HL-60 (cell line): ENCODE data around the gene GALR2.
"Not testable (repeated sequence)": the region's sequence is repeated elsewhere in the genome, so short reads cannot be mapped to it uniquely, and the experiment has no call there.

ENCODE experiments used
- GABPA ChIP-seq: IDR thresholded peaks from 2 replicates; pipeline ENCODE4 v1.6.1; 2012; ENCODE audit warnings: low read depth
- POLR2AphosphoS5 ChIP-seq: IDR thresholded peaks from 2 replicates; pipeline ENCODE4 v1.6.1; 2012; ENCODE audit warnings: low read depth
- TF ChIP-seq, protein P1 (sequence below): IDR thresholded peaks from one replicate; pipeline ENCODE4 v1.5.1; 2011; ENCODE audit warnings: low read length, control low read depth, inconsistent platforms; ENCODE audit not compliant: insufficient read depth
- TF ChIP-seq, protein P2 (sequence below): IDR thresholded peaks from 2 replicates; pipeline ENCODE4 v1.6.1; 2012; ENCODE audit warnings: low read depth; ENCODE audit not compliant: insufficient replicate concordance

- not testable (repeated sequence) for TF ChIP-seq POLR2AphosphoS5, GABPA
- TF ChIP-seq, protein P1, sequence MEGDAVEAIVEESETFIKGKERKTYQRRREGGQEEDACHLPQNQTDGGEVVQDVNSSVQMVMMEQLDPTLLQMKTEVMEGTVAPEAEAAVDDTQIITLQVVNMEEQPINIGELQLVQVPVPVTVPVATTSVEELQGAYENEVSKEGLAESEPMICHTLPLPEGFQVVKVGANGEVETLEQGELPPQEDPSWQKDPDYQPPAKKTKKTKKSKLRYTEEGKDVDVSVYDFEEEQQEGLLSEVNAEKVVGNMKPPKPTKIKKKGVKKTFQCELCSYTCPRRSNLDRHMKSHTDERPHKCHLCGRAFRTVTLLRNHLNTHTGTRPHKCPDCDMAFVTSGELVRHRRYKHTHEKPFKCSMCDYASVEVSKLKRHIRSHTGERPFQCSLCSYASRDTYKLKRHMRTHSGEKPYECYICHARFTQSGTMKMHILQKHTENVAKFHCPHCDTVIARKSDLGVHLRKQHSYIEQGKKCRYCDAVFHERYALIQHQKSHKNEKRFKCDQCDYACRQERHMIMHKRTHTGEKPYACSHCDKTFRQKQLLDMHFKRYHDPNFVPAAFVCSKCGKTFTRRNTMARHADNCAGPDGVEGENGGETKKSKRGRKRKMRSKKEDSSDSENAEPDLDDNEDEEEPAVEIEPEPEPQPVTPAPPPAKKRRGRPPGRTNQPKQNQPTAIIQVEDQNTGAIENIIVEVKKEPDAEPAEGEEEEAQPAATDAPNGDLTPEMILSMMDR, result not testable (repeated sequence)
- TF ChIP-seq, protein P2, sequence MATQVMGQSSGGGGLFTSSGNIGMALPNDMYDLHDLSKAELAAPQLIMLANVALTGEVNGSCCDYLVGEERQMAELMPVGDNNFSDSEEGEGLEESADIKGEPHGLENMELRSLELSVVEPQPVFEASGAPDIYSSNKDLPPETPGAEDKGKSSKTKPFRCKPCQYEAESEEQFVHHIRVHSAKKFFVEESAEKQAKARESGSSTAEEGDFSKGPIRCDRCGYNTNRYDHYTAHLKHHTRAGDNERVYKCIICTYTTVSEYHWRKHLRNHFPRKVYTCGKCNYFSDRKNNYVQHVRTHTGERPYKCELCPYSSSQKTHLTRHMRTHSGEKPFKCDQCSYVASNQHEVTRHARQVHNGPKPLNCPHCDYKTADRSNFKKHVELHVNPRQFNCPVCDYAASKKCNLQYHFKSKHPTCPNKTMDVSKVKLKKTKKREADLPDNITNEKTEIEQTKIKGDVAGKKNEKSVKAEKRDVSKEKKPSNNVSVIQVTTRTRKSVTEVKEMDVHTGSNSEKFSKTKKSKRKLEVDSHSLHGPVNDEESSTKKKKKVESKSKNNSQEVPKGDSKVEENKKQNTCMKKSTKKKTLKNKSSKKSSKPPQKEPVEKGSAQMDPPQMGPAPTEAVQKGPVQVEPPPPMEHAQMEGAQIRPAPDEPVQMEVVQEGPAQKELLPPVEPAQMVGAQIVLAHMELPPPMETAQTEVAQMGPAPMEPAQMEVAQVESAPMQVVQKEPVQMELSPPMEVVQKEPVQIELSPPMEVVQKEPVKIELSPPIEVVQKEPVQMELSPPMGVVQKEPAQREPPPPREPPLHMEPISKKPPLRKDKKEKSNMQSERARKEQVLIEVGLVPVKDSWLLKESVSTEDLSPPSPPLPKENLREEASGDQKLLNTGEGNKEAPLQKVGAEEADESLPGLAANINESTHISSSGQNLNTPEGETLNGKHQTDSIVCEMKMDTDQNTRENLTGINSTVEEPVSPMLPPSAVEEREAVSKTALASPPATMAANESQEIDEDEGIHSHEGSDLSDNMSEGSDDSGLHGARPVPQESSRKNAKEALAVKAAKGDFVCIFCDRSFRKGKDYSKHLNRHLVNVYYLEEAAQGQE, result not testable (repeated sequence)
Measured at GRCh38 chr17:76078370-76078769, 3.8 kb downstream of the GALR2 start.
